GM23338 (cell line): ENCODE data around the gene YJEFN3. TPM values are rescaled to one million over a fixed set of nuclear protein-coding genes. Genes with fewer than 3 reads are reported as not detected.

ENCODE experiments used
- ATAC-seq: fragments of 200-7000 bp; cut with Tn5 transposase; 3 replicates; pipeline ENCODE4 v1.9.1; 2020
- DNase-seq: peaks from one replicate; pipeline ENCODE4 v3.0.0-alpha.2; 2015; ENCODE audit warnings: low spot score
- H2AFZ ChIP-seq: fragments of 200-600 bp; sonication (generic); 2 replicates; pipeline ENCODE4 v1.8.0; 2016; ENCODE audit warnings: antibody characterized with exemption, mild to moderate bottlenecking, moderate library complexity
- H3F3A ChIP-seq: fragments of 200-600 bp; sonication (generic); replicated peaks from 2 replicates; pipeline ENCODE4 v1.8.0; 2017; ENCODE audit warnings: antibody characterized with exemption, mixed run types, low read depth
- H3K27ac ChIP-seq: fragments of 200-600 bp; sonication (generic); 2 replicates; pipeline ENCODE4 v1.6.1; 2016; ENCODE audit warnings: low read depth
- H3K27me3 ChIP-seq: fragments of 200-600 bp; sonication (generic); 2 replicates; pipeline ENCODE4 v1.8.0; 2016; ENCODE audit warnings: mild to moderate bottlenecking, mixed run types, moderate library complexity; ENCODE audit not compliant: insufficient read depth
- H3K36me3 ChIP-seq: fragments of 200-600 bp; sonication (generic); 2 replicates; pipeline ENCODE4 v1.8.0; 2016; ENCODE audit warnings: mild to moderate bottlenecking; ENCODE audit not compliant: insufficient read depth
- H3K4me1 ChIP-seq: fragments of 200-600 bp; sonication (generic); 2 replicates; pipeline ENCODE4 v1.8.0; 2016; ENCODE audit warnings: mild to moderate bottlenecking, moderate library complexity; ENCODE audit not compliant: insufficient read depth
- H3K4me2 ChIP-seq: fragments of 200-600 bp; sonication (generic); 2 replicates; pipeline ENCODE4 v1.7.1; 2017; ENCODE audit warnings: mixed run types
- H3K4me3 ChIP-seq: fragments of 200-600 bp; sonication (generic); 2 replicates; pipeline ENCODE4 v1.6.1; 2016; ENCODE audit warnings: mixed run types
- H3K79me2 ChIP-seq: fragments of 200-600 bp; sonication (generic); replicated peaks from 2 replicates; pipeline ENCODE4 v1.8.0; 2017; ENCODE audit warnings: mild to moderate bottlenecking; ENCODE audit not compliant: insufficient read depth
- H3K9me2 ChIP-seq: fragments of 200-600 bp; sonication (generic); 2 replicates; pipeline ENCODE4 v1.8.0; 2017; ENCODE audit not compliant: insufficient read depth
- H4K20me1 ChIP-seq: fragments of 200-600 bp; sonication (generic); replicated peaks from 2 replicates; pipeline ENCODE4 v1.8.0; 2017; ENCODE audit warnings: mild to moderate bottlenecking; ENCODE audit not compliant: insufficient read depth
- H3K27ac Mint-ChIP-seq: 2 replicates; pipeline ENCODE4 v1.8.0; 2020; ENCODE audit warnings: inconsistent platforms, mild to moderate bottlenecking, moderate library complexity, mixed read lengths
- H3K27me3 Mint-ChIP-seq: 3 replicates; pipeline ENCODE4 v1.8.0; 2022; ENCODE audit warnings: low read depth, mild to moderate bottlenecking, moderate library complexity, mixed read lengths, inconsistent platforms; ENCODE audit not compliant: insufficient read depth, poor library complexity
- H3K36me3 Mint-ChIP-seq: 3 replicates; pipeline ENCODE4 v1.8.0; 2021; ENCODE audit warnings: low read depth, mild to moderate bottlenecking, inconsistent platforms, moderate library complexity, mixed read lengths
- H3K4me1 Mint-ChIP-seq: 3 replicates; pipeline ENCODE4 v1.8.0; 2020; ENCODE audit warnings: mild to moderate bottlenecking, inconsistent platforms, mixed read lengths
- H3K4me3 Mint-ChIP-seq: 3 replicates; pipeline ENCODE4 v1.8.0; 2021; ENCODE audit warnings: moderate library complexity, mild to moderate bottlenecking, inconsistent platforms, mixed read lengths
- H3K9me3 Mint-ChIP-seq: 3 replicates; pipeline ENCODE4 v1.8.0; 2020; ENCODE audit warnings: moderate library complexity, mild to moderate bottlenecking, inconsistent platforms, mixed read lengths
- CREB1 ChIP-seq: fragments of 250-450 bp; sonication (Bioruptor Pico); IDR thresholded peaks from 2 replicates; pipeline ENCODE4 v1.5.0; 2020; ENCODE audit warnings: low read depth, mild to moderate bottlenecking, moderate library complexity
- CTCF ChIP-seq, 2 experiments: fragments of 200-600 bp in 1 of 2; sonication (generic) in 1 of 2; conservative IDR thresholded peaks; 2 replicates each; pipeline versions ENCODE4 v1.5.1 to v1.6.1; 2016 to 2017; ENCODE audit warnings: antibody characterized with exemption in 2 of 2, low read depth in 2 of 2, mild to moderate bottlenecking in 2 of 2, moderate library complexity in 1 of 2
- ETS1 ChIP-seq: IDR thresholded peaks from 2 replicates; pipeline ENCODE4 v1.6.1; 2016; ENCODE audit warnings: antibody characterized with exemption
- EZH2phosphoT487 ChIP-seq: fragments of 200-600 bp; sonication (generic); IDR thresholded peaks from one replicate; pipeline ENCODE4 v1.8.1; 2018; ENCODE audit warnings: antibody characterized with exemption; ENCODE audit not compliant: unreplicated experiment
- JUNB ChIP-seq: IDR thresholded peaks from one replicate; pipeline ENCODE4 v1.6.1; 2016; ENCODE audit warnings: antibody characterized with exemption; ENCODE audit not compliant: unreplicated experiment
- NANOG ChIP-seq: IDR thresholded peaks from 2 replicates; pipeline ENCODE4 v1.6.1; 2016; ENCODE audit warnings: antibody characterized with exemption, borderline replicate concordance
- POLR2AphosphoS5 ChIP-seq: IDR thresholded peaks from 2 replicates; pipeline ENCODE4 v1.6.1; 2016; ENCODE audit warnings: antibody characterized with exemption, low read depth
- REST ChIP-seq: IDR thresholded peaks from one replicate; pipeline ENCODE4 v1.6.1; 2018; ENCODE audit warnings: antibody characterized with exemption; ENCODE audit not compliant: unreplicated experiment
- STAT1 ChIP-seq: IDR thresholded peaks from one replicate; pipeline ENCODE4 v1.6.1; 2016; ENCODE audit warnings: antibody characterized with exemption; ENCODE audit not compliant: unreplicated experiment
- ZNF331 ChIP-seq: fragments of 250-450 bp; sonication (Bioruptor Pico); IDR thresholded peaks from 2 replicates; pipeline ENCODE4 v1.5.0; 2020; ENCODE audit warnings: low read depth, mild to moderate bottlenecking, moderate library complexity
- ZNF462 ChIP-seq: fragments of 250-450 bp; sonication (Bioruptor Pico); IDR thresholded peaks from 2 replicates; pipeline ENCODE4 v1.5.0; 2020; ENCODE audit warnings: mild to moderate bottlenecking, moderate library complexity
- polyA plus RNA-seq: library from polyadenylated mRNA; unstranded; fragments of >200 nt; fragmentation: Nextera tagmentation; extraction: Ambion mirVana; gene quantifications from 2 replicates; pipeline ENCODE4 v1.2.1, GENCODE V29; 2016
- total RNA-seq: library from RNA; depleted of rRNA; stranded (reverse); fragments of >200 nt; shearing (Covaris generic); gene quantifications from 2 replicates; pipeline ENCODE4 v1.2.3, GENCODE V29; 2014

The YJEFN3 gene
- total and polyA plus RNA-seq, 2 experiments from 2014 or later: 3.5 to 6.5 TPM

DNA sequence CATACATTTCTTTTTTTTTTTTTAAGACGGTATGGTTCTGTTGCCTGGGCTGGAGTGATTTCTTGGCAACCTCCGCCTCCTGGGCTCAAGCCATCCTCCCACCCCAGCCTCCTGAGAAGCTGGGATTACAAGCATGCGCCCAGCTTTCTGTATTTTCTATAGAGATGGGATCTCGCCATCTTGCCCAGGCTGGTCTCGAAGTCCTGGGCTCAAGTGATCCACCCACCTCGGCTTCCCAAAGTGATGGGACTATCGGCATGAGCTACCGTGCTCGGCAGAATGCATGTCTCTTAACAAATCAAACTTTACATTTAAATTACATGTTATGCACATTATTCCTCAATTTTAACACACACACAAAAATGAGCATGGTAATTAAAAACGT, 11.5 kb upstream of the YJEFN3 start (continued):
- no peak for TF ChIP-seq ETS1
- TF ChIP-seq ZNF462 (CRISPR knock-in tag): no peak
- no peak for TF ChIP-seq POLR2AphosphoS5
- no peak for TF ChIP-seq EZH2phosphoT487
- no peak for TF ChIP-seq JUNB
- TF ChIP-seq CREB1: no peak
- no peak for TF ChIP-seq STAT1
- no peak for TF ChIP-seq ZNF331 (CRISPR knock-in tag)

DNA sequence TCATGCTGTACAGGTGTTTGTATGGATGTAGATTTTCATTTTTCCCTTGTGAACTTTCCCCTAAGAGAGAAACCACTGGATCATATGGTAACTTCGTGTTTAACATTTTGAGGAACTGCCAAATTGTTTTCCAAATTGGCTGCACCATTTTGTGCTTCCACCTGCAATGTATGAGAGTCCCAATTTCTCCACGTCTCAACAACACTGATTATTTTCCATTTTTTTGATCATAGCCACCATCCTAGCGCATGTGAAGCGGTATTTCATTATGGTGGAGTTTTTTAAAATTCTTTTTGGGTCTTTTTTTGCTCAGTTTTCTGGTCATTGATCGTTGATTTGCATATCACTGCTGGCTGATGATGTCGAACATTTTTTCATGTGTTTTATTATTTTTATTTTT, 7.7 kb upstream of the YJEFN3 start:
- DNase-seq: no peak
- Mint-ChIP-seq H3K9me3 (no peaks in the 10 kb centered on the region; the same call in 2 of the 3 replicates), H3K4me3 (no peak overlapping the region), H3K4me1 (peaks cover 5% of the 10 kb centered on the region; the same call in 2 of the 3 replicates), H3K36me3 (peaks cover 45% of the 10 kb centered on the region), H3K27ac (no peak overlapping the region), H3K27me3 (peaks cover 6% of the 10 kb centered on the region)
- H3K4me2 ChIP-seq: no peak overlapping the region
- no peak overlapping the region for H3K4me3 ChIP-seq
- H3K4me1 ChIP-seq: peaks cover 2% of the 10 kb centered on the region; the same call in 1 of the 2 replicates
- no peaks in the 10 kb centered on the region for H3K27me3 ChIP-seq
- H3F3A ChIP-seq: peaks cover 11% of the 10 kb centered on the region; the same call in 1 of the 2 replicates
- H3K9me2 ChIP-seq: no peaks in the 10 kb centered on the region
- H3K79me2 ChIP-seq: peaks cover 89% of the 10 kb centered on the region
- H2AFZ ChIP-seq: no peak overlapping the region
- no peak overlapping the region for H3K27ac ChIP-seq
- no peak for ATAC-seq
- peaks cover 9% of the 10 kb centered on the region; the same call in 1 of the 2 replicates for H3K36me3 ChIP-seq
- peaks cover 46% of the 10 kb centered on the region for H4K20me1 ChIP-seq
- TF ChIP-seq CREB1 (no peak), CTCF (conservative IDR thresholded peaks at IDR 0.05; ENCODE audit: low read depth in 2 of 2) (no peak), NANOG (no peak), REST (no peak), ZNF331 (CRISPR knock-in tag) (no peak), POLR2AphosphoS5 (no peak), ETS1 (no peak), JUNB (no peak)
